Heart left ventricle (tissue), 13 donors: ENCODE results near the gene CCNYL1.
"Not testable (repeated sequence)": the region's sequence is repeated elsewhere in the genome, so short reads cannot be mapped to it uniquely, and the experiment has no call there.

Experiments used
- POLR2A ChIP-seq, 2 donors: fragments of 450-650 bp; IDR thresholded peaks; one replicate each; pipeline ENCODE4 v1.6.1; 2017; ENCODE audit warnings: antibody characterized with exemption in 2 of 2, mild to moderate bottlenecking in 2 of 2, moderate library complexity in 2 of 2
- TF ChIP-seq, protein P1 (sequence below), 12 donors: fragments of 200-600 bp; sonication (generic) in 4 of 12; IDR thresholded peaks; one replicate each; pipeline versions ENCODE4 v1.5.0 to v1.8.0; 2018 to 2022; ENCODE audit warnings: antibody characterized with exemption in 12 of 12, mild to moderate bottlenecking in 5 of 12
- donor health status: ischemic (EF 13 %, LVEDD 7.1; RV severe dilation, severe dysfunction).
- donor health status: DM: no; HTN: yes; CAD: no.
- donor health status: DM: no; HTN: no; CAD: no.
- donor health status: ischemic (EF 25% LVEDD 6.9; RV normal size, moderate dysfunction).
- donor health status: ischemic (EF 25% LVEDD 5.7; RV mildly dilated, moderate dysfunction).
- donor health status: ischemic (EF 35%, LVEDD 5.7; RV mildly dilated, moderate dysfunction).
- donor health status: nonischemic (EF 11% LVEDD 7.7; RV severe dilation, severe dysfunction).
- donor health status: DM: yes; HTN: yes; CAD: no.
- donor health status: PGD.
- donor health status: ischemic (EF 29% LVEDD 5.4; RV normal size, mild dysfunction).
- donor health status: nonischemic (EF 23%, LVEDD 6.1; RV moderate dilation, normal function).

DNA sequence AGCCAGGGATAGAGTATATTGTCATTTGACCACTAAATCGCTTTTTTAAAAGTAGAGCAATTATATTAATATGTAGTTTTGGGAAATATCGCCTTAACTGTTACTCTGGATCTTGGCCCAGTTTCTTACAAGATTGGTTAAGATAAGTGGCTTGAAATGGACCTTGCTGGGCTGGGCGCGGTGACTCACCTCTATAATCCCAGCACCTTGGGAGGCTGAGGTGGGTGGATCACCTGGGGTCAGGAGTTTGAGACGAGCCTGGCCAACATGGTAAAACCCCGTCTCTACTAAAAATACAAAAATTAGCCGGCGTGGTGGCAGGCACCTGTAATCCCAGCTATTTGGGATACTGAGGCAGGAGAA lies 12.0 kb downstream of the CCNYL1 start:
- TF ChIP-seq, protein P1, sequence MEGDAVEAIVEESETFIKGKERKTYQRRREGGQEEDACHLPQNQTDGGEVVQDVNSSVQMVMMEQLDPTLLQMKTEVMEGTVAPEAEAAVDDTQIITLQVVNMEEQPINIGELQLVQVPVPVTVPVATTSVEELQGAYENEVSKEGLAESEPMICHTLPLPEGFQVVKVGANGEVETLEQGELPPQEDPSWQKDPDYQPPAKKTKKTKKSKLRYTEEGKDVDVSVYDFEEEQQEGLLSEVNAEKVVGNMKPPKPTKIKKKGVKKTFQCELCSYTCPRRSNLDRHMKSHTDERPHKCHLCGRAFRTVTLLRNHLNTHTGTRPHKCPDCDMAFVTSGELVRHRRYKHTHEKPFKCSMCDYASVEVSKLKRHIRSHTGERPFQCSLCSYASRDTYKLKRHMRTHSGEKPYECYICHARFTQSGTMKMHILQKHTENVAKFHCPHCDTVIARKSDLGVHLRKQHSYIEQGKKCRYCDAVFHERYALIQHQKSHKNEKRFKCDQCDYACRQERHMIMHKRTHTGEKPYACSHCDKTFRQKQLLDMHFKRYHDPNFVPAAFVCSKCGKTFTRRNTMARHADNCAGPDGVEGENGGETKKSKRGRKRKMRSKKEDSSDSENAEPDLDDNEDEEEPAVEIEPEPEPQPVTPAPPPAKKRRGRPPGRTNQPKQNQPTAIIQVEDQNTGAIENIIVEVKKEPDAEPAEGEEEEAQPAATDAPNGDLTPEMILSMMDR (IDR thresholded peaks at IDR 0.05): not testable (repeated sequence)
- not testable (repeated sequence) for TF ChIP-seq POLR2A (IDR thresholded peaks at IDR 0.05)
